ENCODE data around the gene CPLX4.

The CPLX4 gene

GRCh38 chr18:59345556-59345955, 27.1 kb upstream of the CPLX4 start:
- no peak overlapping the region for H3K4me2 ChIP-seq (ENCODE audit: low read length)
- no peak overlapping the region for H3K4me3 ChIP-seq (ENCODE audit: low read depth, low read length)
- no peak overlapping the region for H3K27ac ChIP-seq
- peaks cover 3% of the 10 kb centered on the region for H3K4me1 ChIP-seq
- H3K27me3 ChIP-seq (ENCODE audit: control insufficient read depth, insufficient read depth, low read length) = no peaks in the 10 kb centered on the region
- H3K9ac ChIP-seq = no peak overlapping the region
- H3K9me3 ChIP-seq (ENCODE audit: control insufficient read depth, low read length) = no peaks in the 10 kb centered on the region
- H3K79me2 ChIP-seq = peaks cover 3% of the 10 kb centered on the region
- H2AFZ ChIP-seq = no peak overlapping the region
- H3K36me3 ChIP-seq (ENCODE audit: control insufficient read depth, insufficient read depth, low read length) = no peaks in the 10 kb centered on the region
- no peak for TF ChIP-seq CTCF (IDR thresholded peaks at IDR 0.05)

GRCh38 chr18:59344996-59345395, 26.5 kb upstream of the CPLX4 start:
- H3K4me3 ChIP-seq (ENCODE audit: low read depth, low read length) = no peak overlapping the region
- no peak overlapping the region for H2AFZ ChIP-seq
- peaks cover 3% of the 10 kb centered on the region for H3K79me2 ChIP-seq
- H3K9ac ChIP-seq = no peak overlapping the region
- H3K4me1 ChIP-seq = peaks cover 3% of the 10 kb centered on the region
- no peaks in the 10 kb centered on the region for H3K9me3 ChIP-seq (ENCODE audit: control insufficient read depth, low read length)
- no peak overlapping the region for H3K4me2 ChIP-seq (ENCODE audit: low read length)
- H3K27ac ChIP-seq = no peak overlapping the region
- H3K36me3 ChIP-seq (ENCODE audit: control insufficient read depth, insufficient read depth, low read length) = no peaks in the 10 kb centered on the region
- no peaks in the 10 kb centered on the region for H3K27me3 ChIP-seq (ENCODE audit: control insufficient read depth, insufficient read depth, low read length)
- no peak for TF ChIP-seq CTCF (IDR thresholded peaks at IDR 0.05)

- peaks cover 3% of the 10 kb centered on the region for H3K79me2 ChIP-seq
- H3K9me3 ChIP-seq (ENCODE audit: control insufficient read depth, low read length) = no peaks in the 10 kb centered on the region
- no peak overlapping the region for H3K4me3 ChIP-seq (ENCODE audit: low read depth, low read length)
- no peak for TF ChIP-seq CTCF (IDR thresholded peaks at IDR 0.05)
- H3K4me2 ChIP-seq (ENCODE audit: low read length) = no peak overlapping the region
- no peaks in the 10 kb centered on the region for H3K27me3 ChIP-seq (ENCODE audit: control insufficient read depth, insufficient read depth, low read length)
- no peak overlapping the region for H2AFZ ChIP-seq
- no peak overlapping the region for H3K9ac ChIP-seq
- no peaks in the 10 kb centered on the region for H3K36me3 ChIP-seq (ENCODE audit: control insufficient read depth, insufficient read depth, low read length)
- peaks cover 3% of the 10 kb centered on the region for H3K4me1 ChIP-seq
- H3K27ac ChIP-seq = no peak overlapping the region
These were observed 25.5 kb upstream of the CPLX4 start for GRCh38 chr18:59343926-59344325.

- H3K27ac ChIP-seq = no peak overlapping the region
- no peaks in the 10 kb centered on the region for H3K36me3 ChIP-seq (ENCODE audit: control insufficient read depth, insufficient read depth, low read length)
- H3K79me2 ChIP-seq = no peaks in the 10 kb centered on the region
- H3K27me3 ChIP-seq (ENCODE audit: control insufficient read depth, insufficient read depth, low read length) = no peaks in the 10 kb centered on the region
- no peak overlapping the region for H3K4me3 ChIP-seq (ENCODE audit: low read depth, low read length)
- no peak overlapping the region for H2AFZ ChIP-seq
- no peak overlapping the region for H3K9ac ChIP-seq
- TF ChIP-seq CTCF (IDR thresholded peaks at IDR 0.05) = no peak
- H3K4me2 ChIP-seq (ENCODE audit: low read length) = no peak overlapping the region
- peaks cover 3% of the 10 kb centered on the region for H3K4me1 ChIP-seq
- H3K9me3 ChIP-seq (ENCODE audit: control insufficient read depth, low read length) = no peaks in the 10 kb centered on the region
These were observed 22.4 kb upstream of the CPLX4 start for GRCh38 chr18:59340817-59341216.

GRCh38 chr18:59340312-59340711, 21.9 kb upstream of the CPLX4 start:
- no peaks in the 10 kb centered on the region for H3K79me2 ChIP-seq
- no peak overlapping the region for H3K27ac ChIP-seq
- no peak overlapping the region for H2AFZ ChIP-seq
- no peak overlapping the region for H3K4me2 ChIP-seq (ENCODE audit: low read length)
- no peak overlapping the region for H3K4me3 ChIP-seq (ENCODE audit: low read depth, low read length)
- H3K27me3 ChIP-seq (ENCODE audit: control insufficient read depth, insufficient read depth, low read length) = no peaks in the 10 kb centered on the region
- no peak overlapping the region for H3K9ac ChIP-seq
- no peak for TF ChIP-seq CTCF (IDR thresholded peaks at IDR 0.05)
- H3K4me1 ChIP-seq = peaks cover 3% of the 10 kb centered on the region
- no peaks in the 10 kb centered on the region for H3K36me3 ChIP-seq (ENCODE audit: control insufficient read depth, insufficient read depth, low read length)
- H3K9me3 ChIP-seq (ENCODE audit: control insufficient read depth, low read length) = no peaks in the 10 kb centered on the region

Measured in parathyroid adenoma (tissue), 2 donors.